Measurements from ENCODE around the gene DPM2.

DNA sequence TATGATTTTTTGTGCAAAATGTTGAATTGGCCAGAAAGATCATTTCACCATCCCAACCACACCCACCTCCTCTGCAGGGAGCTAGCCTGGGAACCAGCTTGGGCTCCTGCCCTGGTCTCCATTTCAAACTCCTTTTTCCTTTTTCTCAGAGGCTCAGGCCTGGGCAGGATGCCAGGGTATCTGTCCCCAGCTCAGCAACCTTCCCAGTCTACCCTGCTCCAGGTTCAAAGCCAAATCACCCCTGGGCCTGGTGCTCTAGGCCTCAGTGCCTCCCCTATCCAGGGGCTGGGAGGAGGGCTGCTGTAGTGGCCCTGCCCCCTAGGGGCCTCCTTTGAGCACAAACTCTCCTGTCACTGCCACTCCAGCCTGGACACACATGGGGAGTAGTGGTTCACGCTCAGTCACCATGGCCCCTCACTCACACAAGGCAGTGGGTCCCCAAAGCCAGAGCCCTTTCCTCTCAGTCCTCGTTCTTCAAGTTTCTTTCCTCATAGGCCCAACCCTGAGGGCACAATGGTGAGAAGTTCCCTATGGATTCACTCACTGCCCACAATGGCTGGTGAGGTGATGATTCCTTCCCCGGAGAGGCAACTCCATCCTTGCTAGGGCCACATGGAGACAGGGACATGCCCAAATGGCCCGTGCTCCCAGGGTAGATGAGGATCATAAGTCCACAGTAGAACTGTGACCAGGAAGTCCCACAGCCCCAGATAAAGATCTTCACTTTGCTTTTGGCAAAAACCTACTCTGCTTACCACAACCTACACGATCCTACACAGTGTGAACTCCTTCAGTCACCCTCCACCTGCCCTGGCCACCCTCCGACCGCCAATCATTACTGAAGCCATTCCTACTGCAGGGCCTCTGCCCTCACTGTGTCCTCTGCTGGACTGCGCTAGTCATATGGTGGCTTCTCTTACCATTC is 19.2 kb downstream of the DPM2 start:
- TF ChIP-seq EZH2 (IDR thresholded peaks at IDR 0.05; ENCODE audit: insufficient read depth, poor library complexity, severe bottlenecking) = no peak
- TF ChIP-seq EZH2phosphoT487 (IDR thresholded peaks at IDR 0.05; ENCODE audit: insufficient read depth, low read depth) = no peak
